ENCODE measurements around the gene FGF6.

Gene FGF6

DNA sequence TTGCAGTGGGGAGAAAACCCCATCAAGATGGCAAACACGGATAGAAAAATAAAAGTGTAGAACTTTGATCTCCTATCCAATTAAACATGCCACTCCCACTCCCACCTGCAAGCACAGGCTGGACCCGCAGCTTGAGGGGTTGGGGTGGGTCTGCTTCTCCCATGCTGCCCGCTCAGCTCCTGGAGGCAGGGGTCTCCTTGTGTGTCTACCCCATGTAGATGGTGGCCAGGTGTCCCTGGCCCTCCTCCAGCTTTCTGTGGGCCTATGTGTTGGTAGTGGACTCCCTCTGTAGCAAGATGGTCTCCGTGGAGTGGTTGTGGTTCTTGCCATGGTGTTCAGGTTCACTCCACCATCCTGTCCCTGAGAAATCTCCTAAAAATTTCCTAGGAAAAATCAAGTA lies 42.6 kb downstream of the FGF6 start:
- no peaks in the 10 kb centered on the region for H3K36me3 ChIP-seq
- DNase-seq = no peak
- no peaks in the 10 kb centered on the region for H3K27me3 ChIP-seq
- H3K4me1 ChIP-seq = no peaks in the 10 kb centered on the region
- no peaks in the 10 kb centered on the region for H3K9me3 ChIP-seq
- TF ChIP-seq, protein P1, sequence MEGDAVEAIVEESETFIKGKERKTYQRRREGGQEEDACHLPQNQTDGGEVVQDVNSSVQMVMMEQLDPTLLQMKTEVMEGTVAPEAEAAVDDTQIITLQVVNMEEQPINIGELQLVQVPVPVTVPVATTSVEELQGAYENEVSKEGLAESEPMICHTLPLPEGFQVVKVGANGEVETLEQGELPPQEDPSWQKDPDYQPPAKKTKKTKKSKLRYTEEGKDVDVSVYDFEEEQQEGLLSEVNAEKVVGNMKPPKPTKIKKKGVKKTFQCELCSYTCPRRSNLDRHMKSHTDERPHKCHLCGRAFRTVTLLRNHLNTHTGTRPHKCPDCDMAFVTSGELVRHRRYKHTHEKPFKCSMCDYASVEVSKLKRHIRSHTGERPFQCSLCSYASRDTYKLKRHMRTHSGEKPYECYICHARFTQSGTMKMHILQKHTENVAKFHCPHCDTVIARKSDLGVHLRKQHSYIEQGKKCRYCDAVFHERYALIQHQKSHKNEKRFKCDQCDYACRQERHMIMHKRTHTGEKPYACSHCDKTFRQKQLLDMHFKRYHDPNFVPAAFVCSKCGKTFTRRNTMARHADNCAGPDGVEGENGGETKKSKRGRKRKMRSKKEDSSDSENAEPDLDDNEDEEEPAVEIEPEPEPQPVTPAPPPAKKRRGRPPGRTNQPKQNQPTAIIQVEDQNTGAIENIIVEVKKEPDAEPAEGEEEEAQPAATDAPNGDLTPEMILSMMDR (IDR thresholded peaks at IDR 0.05) = no peak
- no peak overlapping the region for H3K27ac ChIP-seq
- H3K4me3 ChIP-seq = no peak overlapping the region
- intact Hi-C loops (cut with DNase I; ENCODE audit: low total_unique reads) = no loop called here

DNA sequence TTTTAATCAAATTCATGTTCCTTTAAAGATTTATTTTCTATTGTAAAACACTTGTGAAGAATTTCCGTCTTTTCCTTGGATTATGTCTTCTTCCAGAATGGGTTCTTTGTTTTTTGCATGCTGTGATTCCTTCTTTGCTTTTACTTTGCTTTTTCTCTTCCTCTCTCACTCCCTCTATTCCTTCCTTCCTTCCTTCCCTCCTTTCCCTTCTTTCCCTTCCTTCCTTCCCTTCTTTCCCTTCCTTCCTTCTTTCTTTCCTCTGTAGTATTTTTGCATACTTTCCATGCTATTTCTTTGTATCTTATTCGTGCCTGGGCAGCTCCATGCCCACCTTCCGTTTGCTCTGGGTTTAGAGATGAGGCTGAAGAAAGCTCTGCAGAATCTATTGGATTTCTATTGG lies 44.5 kb downstream of the FGF6 start:
- TF ChIP-seq, protein P1 (IDR thresholded peaks at IDR 0.05) = no peak
- no peak for DNase-seq
- Histone ChIP-seq H3K27me3 (no peaks in the 10 kb centered on the region), H3K4me3 (no peak overlapping the region), H3K9me3 (no peaks in the 10 kb centered on the region), H3K36me3 (no peaks in the 10 kb centered on the region), H3K4me1 (no peaks in the 10 kb centered on the region), H3K27ac (no peak overlapping the region)
- intact Hi-C loops (cut with DNase I; ENCODE audit: low total_unique reads) = no loop called here

DNA sequence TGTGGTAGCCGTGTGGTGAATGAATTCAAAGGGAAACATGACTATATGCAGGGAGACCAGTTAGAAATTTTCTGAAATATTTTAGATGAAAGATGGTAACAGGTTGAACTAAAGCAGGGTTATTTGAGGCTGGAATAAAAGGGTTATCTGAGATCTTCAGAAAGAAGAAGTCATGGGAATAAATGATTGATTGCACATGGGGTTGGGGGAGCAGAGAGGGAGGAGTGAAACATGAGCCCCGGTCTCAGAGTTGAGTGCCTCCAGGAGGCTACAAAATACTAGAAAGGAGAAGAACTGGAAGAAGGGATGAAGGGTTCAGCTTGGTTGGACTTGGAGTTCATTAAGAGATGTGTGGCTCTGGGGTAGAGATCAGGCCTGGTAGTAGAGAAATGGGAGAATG lies 49.8 kb downstream of the FGF6 start:
- TF ChIP-seq, protein P1 (IDR thresholded peaks at IDR 0.05) = no peak
- Histone ChIP-seq H3K4me3 (no peak overlapping the region), H3K27ac (no peak overlapping the region), H3K9me3 (no peaks in the 10 kb centered on the region), H3K27me3 (peaks cover 0 to 16% of the 10 kb centered on the region in 2 donors), H3K36me3 (no peaks in the 10 kb centered on the region), H3K4me1 (no peaks in the 10 kb centered on the region)
- intact Hi-C loops (cut with DNase I; ENCODE audit: low total_unique reads) = no loop called here
- no peak for DNase-seq

DNA sequence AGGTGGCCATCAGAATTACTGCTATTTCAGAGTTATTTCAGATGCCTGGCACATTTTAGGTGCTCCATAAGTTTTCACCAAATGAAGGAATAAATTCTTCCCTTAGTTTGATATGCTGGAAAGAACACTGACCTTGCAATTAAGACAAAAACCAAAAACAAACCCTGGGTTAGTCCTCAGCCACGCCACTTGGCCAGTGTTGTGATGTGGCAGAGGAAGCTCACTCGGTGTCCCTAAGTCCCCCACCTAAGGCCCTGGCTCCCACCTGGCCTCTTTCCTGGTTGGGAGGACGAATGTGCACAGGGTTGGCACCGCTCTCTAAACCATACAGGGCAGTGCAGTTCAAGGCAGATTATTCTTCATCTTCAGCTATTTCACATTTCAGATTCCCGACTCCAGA lies 52.4 kb downstream of the FGF6 start:
- Histone ChIP-seq H3K4me1 (no peaks in the 10 kb centered on the region), H3K9me3 (no peaks in the 10 kb centered on the region), H3K36me3 (no peaks in the 10 kb centered on the region), H3K27ac (no peak overlapping the region), H3K27me3 (peaks cover 0 to 16% of the 10 kb centered on the region in 2 donors), H3K4me3 (no peak overlapping the region)
- intact Hi-C loops (cut with DNase I; ENCODE audit: low total_unique reads) = no loop called here
- DNase-seq = no peak
- TF ChIP-seq, protein P1 (IDR thresholded peaks at IDR 0.05) = no peak

DNA sequence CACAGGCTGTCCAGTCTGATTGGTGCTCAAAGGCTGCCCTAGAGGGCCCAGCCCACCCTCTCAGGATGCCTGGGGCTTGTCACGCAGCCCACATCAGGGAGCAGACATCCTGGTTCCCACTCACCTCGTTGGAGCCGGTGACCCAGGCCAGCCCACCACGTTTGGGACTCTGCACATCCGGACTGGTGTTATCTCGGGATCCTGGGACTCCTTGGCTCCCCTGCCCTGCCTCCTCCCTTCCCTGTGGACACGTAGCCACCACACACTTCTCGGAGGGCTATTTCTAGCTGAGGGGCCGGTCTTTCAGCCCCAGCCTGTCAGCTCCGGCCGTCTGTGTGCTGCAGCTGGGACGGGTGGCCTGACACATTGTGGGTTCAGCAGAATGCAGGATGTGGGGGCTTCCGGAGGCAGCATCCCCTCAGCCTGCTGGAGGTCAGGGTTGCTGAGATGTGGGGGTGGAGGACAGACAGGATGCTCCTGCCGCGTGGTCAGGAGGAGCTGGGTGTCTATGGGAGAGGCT lies 53.3 kb downstream of the FGF6 start:
- TF ChIP-seq, protein P1 (IDR thresholded peaks at IDR 0.05) = no peak
- peaks cover 0 to 16% of the 10 kb centered on the region in 2 donors for H3K27me3 ChIP-seq
- DNase-seq = no peak
- H3K4me1 ChIP-seq = no peaks in the 10 kb centered on the region
- H3K27ac ChIP-seq = no peak overlapping the region
- H3K4me3 ChIP-seq = no peak overlapping the region
- intact Hi-C loops (cut with DNase I; ENCODE audit: low total_unique reads) = no loop called here
- H3K9me3 ChIP-seq = no peaks in the 10 kb centered on the region
- no peaks in the 10 kb centered on the region for H3K36me3 ChIP-seq

DNA sequence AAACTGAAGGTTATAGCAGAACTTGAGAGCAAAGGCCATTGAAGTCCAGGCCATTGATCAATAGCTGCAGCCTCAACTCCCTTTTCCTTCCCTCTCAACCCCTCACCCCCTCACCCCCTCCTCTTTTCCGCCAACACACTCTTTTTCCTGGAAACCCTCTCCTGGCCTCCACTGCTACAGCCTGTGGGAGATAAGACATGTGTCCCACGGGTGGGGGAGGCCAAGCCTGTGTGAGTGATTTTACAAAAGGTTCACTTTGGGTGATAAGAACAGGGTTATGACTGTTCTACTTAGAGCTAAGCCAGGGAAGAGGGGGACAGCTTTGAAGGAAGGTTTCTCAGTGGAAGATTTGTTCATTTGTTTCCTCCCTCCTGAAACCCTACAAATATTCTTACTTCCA lies 57.0 kb downstream of the FGF6 start:
- Histone ChIP-seq H3K36me3 (no peaks in the 10 kb centered on the region), H3K4me1 (no peaks in the 10 kb centered on the region), H3K9me3 (no peaks in the 10 kb centered on the region), H3K27ac (no peak overlapping the region), H3K27me3 (peaks cover 0 to 16% of the 10 kb centered on the region in 2 donors), H3K4me3 (no peak overlapping the region)
- intact Hi-C loops (cut with DNase I; ENCODE audit: low total_unique reads) = no loop called here
- TF ChIP-seq, protein P1 (IDR thresholded peaks at IDR 0.05) = no peak
- DNase-seq = no peak

All from tibial artery (tissue), 4 donors.